HG03565 (cell line): Measurements from ENCODE around the gene PCDHGA7.
"Not testable (repeated sequence)": the region's sequence is repeated elsewhere in the genome, so short reads cannot be mapped to it uniquely, and the experiment has no call there.

ENCODE experiments used
- ATAC-seq: cut with Tn5 transposase; IDR thresholded peaks from one replicate; pipeline ENCODE4 v1.9.1; 2021; ENCODE audit warnings: mild to moderate bottlenecking, moderate library complexity; ENCODE audit not compliant: unreplicated experiment

The PCDHGA7 gene

DNA sequence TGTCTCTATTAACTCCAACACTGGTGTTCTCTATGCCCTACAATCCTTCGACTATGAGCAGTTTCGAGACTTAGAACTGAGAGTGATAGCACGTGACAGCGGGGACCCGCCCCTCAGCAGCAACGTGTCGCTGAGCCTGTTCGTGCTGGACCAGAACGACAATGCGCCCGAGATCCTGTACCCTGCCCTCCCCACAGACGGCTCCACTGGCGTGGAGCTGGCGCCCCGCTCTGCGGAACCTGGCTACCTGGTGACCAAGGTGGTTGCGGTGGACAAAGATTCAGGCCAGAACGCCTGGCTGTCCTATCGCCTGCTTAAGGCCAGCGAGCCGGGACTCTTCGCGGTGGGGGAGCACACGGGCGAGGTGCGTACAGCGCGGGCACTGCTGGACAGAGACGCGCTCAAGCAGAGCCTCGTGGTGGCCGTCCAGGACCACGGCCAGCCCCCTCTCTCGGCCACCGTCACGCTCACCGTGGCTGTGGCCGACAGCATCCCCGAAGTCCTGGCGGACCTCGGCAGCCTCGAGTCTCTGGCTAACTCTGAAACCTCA lies 40.3 kb downstream of the PCDHGA7 start:
- no peak for ATAC-seq

DNA sequence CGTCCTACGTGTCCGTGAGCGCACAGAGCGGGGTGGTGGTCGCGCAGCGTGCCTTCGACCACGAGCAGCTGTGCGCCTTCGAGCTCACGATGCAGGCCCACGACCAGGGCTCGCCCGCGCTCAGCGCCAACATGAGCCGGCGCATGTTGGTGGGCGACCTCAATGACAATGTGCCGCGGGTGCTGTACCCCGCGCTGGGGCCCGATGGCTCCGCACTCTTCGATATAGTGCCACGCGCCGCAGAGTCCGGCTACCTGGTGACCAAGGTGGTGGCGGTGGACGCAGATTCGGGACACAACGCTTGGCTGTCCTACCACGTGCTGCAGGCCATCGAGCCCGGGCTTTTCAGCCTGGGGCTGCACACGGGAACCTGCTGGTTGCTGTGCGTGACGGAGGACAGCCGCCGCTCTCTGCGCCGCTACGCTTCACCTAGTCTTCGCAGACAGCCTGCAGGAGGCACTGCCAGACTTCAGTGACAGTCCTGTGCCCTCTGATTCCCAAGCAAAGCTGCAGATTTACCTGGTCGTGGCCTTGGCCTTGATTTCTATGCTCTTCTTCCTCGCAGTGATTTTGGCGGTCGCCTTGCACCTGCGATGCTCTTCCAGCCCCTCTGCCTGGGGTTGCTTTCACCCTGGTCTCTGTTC lies 45.4 kb downstream of the PCDHGA7 start:
- no peak for ATAC-seq

- ATAC-seq, result peak; percentile 92
Observed at GRCh38 chr5:141430332-141431113, 48.0 kb downstream of the PCDHGA7 start, which contains the start of gene PCDHGA12. TSS of gene PCDHGA12 (plus strand) at chr5:141430507. CDS start at chr5:141430760, 253 bp downstream.

- ATAC-seq, result no peak
Observed at GRCh38 chr5:141431286-141431685, 48.7 kb downstream of the PCDHGA7 start.

DNA sequence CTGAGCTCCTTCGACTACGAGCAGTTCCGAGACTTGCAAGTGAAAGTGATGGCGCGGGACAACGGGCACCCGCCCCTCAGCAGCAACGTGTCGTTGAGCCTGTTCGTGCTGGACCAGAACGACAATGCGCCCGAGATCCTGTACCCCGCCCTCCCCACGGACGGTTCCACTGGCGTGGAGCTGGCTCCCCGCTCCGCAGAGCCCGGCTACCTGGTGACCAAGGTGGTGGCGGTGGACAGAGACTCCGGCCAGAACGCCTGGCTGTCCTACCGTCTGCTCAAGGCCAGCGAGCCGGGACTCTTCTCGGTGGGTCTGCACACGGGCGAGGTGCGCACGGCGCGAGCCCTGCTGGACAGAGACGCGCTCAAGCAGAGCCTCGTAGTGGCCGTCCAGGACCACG lies 49.8 kb downstream of the PCDHGA7 start:
- not testable (repeated sequence) for ATAC-seq

DNA sequence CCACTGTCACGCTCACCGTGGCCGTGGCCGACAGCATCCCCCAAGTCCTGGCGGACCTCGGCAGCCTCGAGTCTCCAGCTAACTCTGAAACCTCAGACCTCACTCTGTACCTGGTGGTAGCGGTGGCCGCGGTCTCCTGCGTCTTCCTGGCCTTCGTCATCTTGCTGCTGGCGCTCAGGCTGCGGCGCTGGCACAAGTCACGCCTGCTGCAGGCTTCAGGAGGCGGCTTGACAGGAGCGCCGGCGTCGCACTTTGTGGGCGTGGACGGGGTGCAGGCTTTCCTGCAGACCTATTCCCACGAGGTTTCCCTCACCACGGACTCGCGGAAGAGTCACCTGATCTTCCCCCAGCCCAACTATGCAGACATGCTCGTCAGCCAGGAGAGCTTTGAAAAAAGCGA lies 50.2 kb downstream of the PCDHGA7 start:
- not testable (repeated sequence) for ATAC-seq

DNA sequence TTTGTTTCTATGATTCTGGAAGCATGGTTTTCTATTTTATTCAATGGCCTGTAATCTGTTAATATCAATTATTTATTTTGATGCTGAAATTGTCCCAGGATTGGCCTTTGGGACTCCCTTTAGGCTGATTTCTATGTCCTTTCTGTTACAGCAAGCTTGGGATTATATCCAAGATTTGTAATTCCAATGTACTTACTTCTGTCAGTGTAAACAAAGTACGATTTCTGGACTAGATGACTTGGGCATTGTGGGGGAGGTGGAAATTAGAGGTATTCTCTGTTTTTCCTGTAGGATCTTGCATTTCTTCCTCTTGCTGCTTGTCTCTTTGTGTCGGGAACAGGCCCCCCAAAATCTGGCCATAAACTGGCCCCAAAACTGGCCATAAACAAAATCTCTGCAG lies 51.5 kb downstream of the PCDHGA7 start:
- no peak for ATAC-seq
